H1 (cell line): ENCODE results near the gene CTDP1. TPM values are rescaled to one million over a fixed set of nuclear protein-coding genes. Genes with fewer than 3 reads are reported as not detected.

Source experiments
- NANOG ChIP-seq: IDR thresholded peaks from 2 replicates; pipeline ENCODE4 v1.6.1; 2011; ENCODE audit warnings: low read length, low read depth, mild to moderate bottlenecking, inconsistent platforms; ENCODE audit not compliant: insufficient read depth, poor library complexity, severe bottlenecking
- RFX5 ChIP-seq: IDR thresholded peaks from 2 replicates; pipeline ENCODE4 v1.6.1; 2011; ENCODE audit warnings: low read depth, low read length, improper control_type of control experiment, borderline replicate concordance
- polyA plus RNA-seq, 7 experiments: library from polyadenylated mRNA; depleted of rRNA in 3 of 7; stranded (reverse) in 5 of 7; unstranded in 2 of 7; fragments of >200 nt in 5 of 7; fragments of 200-250 nt in 2 of 7; gene quantifications; 1 replicate in 5 of 7; 2 replicates in 1 of 7; 4 replicates in 1 of 7; pipeline versions ENCODE4 v1.2.1 to v1.2.3, GENCODE V29; 2011 to 2013; ENCODE audit warnings: missing spikeins in 2 of 7, mixed read lengths in 2 of 7
- total RNA-seq: library from RNA; stranded (reverse); fragmentation: NEBNext Ultra II Directional; extraction: Animal tissue kit (Norgen Biotek cat#: 25700); gene quantifications from 2 replicates; pipeline ENCODE4 v1.2.1, GENCODE V29; 2021

CTDP1 gene
- total and polyA plus RNA-seq, 2 of the 8 experiments (the other 6 are each of a cell fraction or from before 2014, with no cell fraction given), result 16.6 to 37.0 TPM

GRCh38 chr18:79786304-79786703, 106.7 kb downstream of the CTDP1 start (continued):
- TF ChIP-seq RFX5 (no peak), NANOG (no peak)
- TF ChIP-seq, all 59 proteins: peak for 0
